Occipital lobe (tissue), 2 donors: ENCODE results near the gene ZNF684. TPM values are rescaled to one million over a fixed set of nuclear protein-coding genes. Genes with fewer than 3 reads are reported as not detected.
A peak's percentile ranks its signal among the peaks of the same experiment; 100 is the strongest.
"Not testable (repeated sequence)": the region's sequence is repeated elsewhere in the genome, so short reads cannot be mapped to it uniquely, and the experiment has no call there.

Experiments used
- DNase-seq: peaks from one replicate; lab custom pipeline; 2025; lab: John Stamatoyannopoulos, UW
- total RNA-seq: library from RNA; depleted of rRNA; stranded (reverse); fragments of >200 nt; gene quantifications from one replicate; pipeline ENCODE4 v1.2.3, GENCODE V29; 2014

Gene ZNF684
- total RNA-seq: 6.1 TPM

GRCh38 chr1:40531381-40532061, at the start of gene ZNF684:
ZNF684 (plus strand) TSS chr1:40531637; CDS start chr1:40533167, 1,530 bp downstream.
- DNase-seq: peak; percentile 92

DNA sequence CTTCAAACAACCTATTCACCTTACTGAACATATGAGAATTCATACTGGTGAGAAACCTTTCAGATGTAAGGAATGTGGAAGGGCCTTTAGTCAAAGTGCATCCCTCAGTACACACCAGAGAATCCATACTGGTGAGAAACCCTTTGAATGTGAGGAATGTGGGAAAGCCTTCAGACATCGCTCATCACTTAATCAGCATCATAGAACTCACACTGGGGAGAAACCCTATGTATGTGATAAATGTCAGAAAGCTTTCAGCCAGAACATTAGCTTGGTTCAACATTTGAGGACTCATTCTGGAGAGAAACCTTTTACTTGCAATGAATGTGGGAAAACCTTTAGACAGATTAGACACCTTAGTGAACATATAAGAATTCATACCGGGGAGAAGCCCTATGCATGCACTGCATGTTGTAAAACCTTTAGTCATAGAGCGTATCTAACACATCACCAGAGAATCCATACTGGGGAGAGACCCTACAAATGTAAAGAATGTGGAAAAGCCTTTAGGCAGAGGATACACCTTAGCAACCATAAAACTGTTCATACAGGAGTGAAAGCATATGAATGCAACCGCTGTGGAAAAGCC, 36.0 kb upstream of the ZNF684 start:
- DNase-seq: no peak

- not testable (repeated sequence) for DNase-seq
These were observed 28.8 kb upstream of the ZNF684 start for GRCh38 chr1:40502651-40503050.

DNA sequence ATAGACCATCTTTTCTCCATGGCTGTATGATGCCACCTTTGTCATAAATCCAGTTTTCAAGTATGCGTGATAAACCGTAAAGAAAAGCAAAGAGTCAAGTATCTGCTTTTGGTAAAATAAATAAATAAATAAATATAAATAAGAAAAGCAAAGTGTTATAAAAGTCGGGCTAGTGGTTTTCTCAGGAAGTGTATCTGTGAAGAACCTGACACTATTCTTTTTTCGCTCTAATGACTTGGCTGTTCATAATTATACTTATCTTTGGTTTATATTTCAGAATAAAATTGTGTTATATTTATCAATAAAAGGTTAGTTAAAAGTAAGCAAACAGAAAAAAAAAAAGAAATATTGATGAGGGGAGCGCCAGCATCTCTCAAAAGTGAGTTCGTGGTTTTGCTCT, 23.5 kb upstream of the ZNF684 start:
- no peak for DNase-seq

- peak; percentile 71 for DNase-seq
These were observed 22.8 kb upstream of the ZNF684 start, which contains the start of gene EXO5 for GRCh38 chr1:40508375-40509341. EXO5 (plus strand) TSS chr1:40508767; CDS start chr1:40514545, 5,778 bp downstream.

DNA sequence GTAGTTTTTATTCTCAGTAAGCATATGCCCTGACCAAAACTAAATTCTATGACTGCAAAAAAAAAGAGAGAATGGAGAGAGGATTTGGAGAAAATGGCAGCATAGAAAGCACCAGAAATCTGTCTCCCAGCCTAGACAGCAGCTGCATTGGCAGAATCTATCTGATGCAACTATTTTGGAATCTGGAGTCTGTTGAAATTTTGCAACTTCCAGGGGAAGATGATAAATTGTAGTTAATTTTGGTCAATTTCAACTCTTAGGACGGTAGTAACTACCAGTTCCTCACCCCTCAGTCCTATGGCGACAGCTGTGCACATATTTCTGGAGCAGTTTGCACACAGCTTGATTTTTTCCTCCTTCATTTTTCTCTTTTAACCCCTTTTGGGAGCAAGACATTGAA, 11.9 kb upstream of the ZNF684 start:
- DNase-seq: no peak

DNA sequence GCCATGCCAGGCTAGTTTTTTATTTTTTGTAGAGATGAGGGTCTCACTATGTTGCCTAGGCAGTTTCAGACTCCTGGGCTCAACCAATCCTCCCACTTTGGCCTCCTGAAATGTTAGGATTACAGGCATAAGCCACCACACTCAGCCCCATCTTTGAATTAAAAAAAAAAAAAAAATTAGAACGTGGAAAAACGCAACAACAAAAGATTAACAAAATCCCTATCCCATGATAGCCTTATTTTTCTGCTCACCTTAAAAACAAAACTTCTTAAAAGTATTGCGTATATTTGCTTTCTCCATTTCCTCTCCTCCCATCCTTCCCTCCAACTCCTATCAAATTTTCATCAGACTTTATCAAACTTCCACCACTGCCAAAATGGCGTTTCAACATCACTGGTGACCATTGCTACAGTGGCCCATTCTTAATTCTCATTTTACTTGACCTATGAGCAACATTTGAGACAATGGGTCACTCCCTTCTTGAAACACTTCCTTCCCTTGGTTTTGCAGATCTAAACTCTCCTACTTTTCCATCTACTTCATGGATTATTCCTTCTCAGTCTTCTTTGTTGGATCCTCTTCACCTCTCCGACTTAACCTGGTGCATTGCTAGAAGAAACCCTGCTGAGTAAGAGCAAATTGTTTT, 579 bp upstream of the ZNF684 start:
- no peak for DNase-seq

DNA sequence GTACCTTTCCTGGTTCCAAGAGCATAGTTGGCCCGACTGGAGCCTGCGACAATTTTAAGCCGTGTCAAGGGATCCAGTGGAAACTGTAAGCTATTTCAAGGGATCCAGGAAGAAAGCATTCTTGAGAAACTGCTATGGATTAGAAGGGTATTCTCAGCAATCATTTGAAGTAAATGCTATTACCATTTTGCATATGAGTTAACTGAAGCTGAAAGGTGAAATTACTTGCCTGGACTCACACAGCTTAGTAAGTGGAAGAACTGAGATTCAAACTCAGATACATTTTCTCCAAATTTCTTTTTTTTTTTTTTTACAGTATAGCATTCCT, 589 bp downstream of the ZNF684 start:
- no peak for DNase-seq

- no peak for DNase-seq
These were observed 1.5 kb downstream of the ZNF684 start for GRCh38 chr1:40532844-40533424.

- DNase-seq: no peak
These were observed 3.2 kb downstream of the ZNF684 start for GRCh38 chr1:40534589-40534988.

DNA sequence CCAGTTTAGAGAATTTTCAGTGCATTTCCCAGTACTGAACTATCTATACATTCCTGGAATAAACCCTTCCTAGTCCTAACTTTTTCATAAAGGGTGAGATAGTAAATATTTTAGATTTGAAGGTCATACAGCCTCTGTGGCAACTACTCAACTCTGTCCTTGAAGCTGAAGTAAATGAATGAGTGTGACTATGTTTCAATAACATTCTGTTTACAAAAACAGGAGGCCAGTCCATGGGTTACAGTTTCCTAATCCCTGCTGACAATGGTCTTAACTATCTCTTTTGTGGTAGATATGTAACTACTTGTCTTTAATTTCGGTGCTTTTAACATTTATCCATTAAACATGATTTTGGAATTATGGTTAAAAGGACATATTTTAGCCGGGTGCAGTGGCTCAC, 4.3 kb downstream of the ZNF684 start:
- DNase-seq: no peak

DNA sequence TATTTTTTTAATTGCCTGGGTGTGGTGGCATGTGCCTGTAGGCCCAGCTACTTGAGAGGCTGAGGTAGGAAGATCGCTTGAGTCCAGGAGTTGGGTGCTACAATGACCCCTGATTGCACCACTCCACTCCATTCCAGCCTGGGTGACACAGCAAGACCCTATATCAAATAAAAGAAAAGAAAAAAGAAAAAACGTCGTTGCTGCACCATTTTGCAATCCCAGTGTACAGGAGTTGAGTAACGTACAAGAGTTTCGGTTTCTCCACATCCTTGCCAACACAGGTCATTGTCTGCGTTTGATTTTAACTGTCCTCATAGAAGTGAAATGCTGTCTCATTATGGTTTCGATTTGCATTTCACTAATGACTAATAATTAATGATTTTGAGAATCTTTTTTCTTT, 7.9 kb downstream of the ZNF684 start:
- DNase-seq: no peak

DNA sequence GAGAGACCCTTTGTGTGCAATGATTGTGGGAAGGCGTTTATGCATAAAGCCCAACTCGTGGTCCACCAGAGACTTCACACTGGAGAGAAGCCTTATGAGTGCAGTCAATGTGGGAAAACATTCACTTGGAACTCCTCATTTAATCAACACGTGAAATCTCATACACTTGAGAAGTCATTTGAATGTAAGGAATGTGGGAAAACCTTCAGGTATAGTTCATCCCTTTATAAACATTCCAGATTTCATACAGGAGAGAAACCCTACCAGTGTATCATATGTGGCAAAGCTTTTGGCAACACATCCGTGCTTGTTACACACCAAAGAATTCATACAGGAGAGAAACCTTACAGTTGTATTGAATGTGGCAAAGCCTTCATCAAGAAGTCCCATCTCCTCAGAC, 15.5 kb downstream of the ZNF684 start:
- no peak for DNase-seq

DNA sequence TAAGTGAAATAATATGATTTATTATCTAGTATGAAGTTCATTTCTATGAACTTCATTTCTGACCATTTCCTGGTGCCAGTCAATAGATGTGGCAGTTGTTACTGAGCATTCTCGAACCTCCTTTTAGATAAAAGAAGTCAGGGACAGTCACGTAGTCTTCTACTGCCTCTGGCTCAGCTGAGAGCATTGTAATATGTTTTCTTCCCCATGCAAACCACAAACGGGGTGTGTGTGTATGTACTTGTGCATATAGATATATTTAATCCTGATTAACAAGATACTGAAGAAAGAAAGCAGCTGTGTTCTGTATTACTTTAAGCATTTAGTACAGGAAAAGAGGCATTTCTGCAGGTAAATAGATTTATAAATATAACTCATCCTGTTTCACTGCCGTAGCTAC, 21.6 kb downstream of the ZNF684 start:
- DNase-seq: no peak

GRCh38 chr1:40554807-40555206, 23.4 kb downstream of the ZNF684 start:
- not testable (repeated sequence) for DNase-seq

GRCh38 chr1:40556121-40556520, 24.7 kb downstream of the ZNF684 start:
- no peak for DNase-seq

GRCh38 chr1:40558241-40558640, 26.8 kb downstream of the ZNF684 start:
- DNase-seq: not testable (repeated sequence)

DNA sequence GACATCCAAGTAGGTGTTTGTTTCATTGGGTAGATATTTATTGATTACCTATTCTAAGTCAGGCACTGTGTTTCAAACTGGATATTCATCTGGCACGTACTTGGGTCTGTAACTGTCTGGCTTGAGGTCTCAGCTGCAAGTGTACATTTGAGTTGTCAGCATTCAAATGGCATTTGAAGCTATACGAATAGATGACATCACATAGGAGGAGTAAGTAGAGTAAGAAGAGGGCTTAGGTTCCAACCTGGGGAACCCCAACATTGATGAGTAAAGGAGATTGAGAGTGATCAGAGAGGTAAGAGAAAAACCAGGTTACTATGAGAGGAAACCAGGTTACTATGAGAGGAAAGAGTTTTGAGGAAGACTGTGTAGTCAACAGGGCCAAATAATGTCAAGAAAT, 30.7 kb downstream of the ZNF684 start:
- DNase-seq: no peak

DNA sequence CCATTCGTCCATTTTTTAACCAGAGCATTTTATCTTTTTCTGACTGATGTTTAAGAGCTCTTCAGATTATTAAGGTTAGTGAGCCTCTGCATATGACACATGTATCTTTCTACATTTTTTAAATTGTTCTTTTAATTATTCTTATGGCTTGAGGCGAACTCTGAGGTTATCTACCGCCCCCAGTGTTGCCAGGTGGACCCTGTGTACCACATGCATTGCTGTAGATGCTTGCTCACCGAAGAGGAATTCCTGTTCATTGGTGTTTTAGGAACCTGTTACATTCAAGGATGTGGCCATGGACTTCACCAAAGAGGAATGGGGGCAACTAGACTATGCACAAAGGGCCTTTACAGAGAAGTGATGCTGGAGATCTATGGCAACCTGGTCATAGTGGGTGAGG, 31.8 kb downstream of the ZNF684 start:
- no peak for DNase-seq

GRCh38 chr1:40564506-40564905, 33.1 kb downstream of the ZNF684 start:
- DNase-seq: no peak

- no peak for DNase-seq
These were observed 33.5 kb downstream of the ZNF684 start for GRCh38 chr1:40564913-40565312.
